Fibroblast of the conjunctiva (primary cell): ENCODE measurements around the gene LY9.

ENCODE experiments used
- DNase-seq: peaks from one replicate; pipeline ENCODE4 v3.0.0-alpha.2; 2010; ENCODE audit warnings: low read depth

LY9 gene

GRCh38 chr1:160795951-160796383 lies at the start of gene LY9:
Gene LY9 (plus strand): TSS chr1:160796174. CDS start chr1:160796188, 14 bp downstream.
- no peak for DNase-seq

GRCh38 chr1:160746836-160747500 lies 49.0 kb upstream of the LY9 start:
- DNase-seq: no peak

GRCh38 chr1:160747717-160748116 lies 48.3 kb upstream of the LY9 start:
- no peak for DNase-seq

- DNase-seq: no peak
Measured at GRCh38 chr1:160748181-160748877, 47.6 kb upstream of the LY9 start.

GRCh38 chr1:160748878-160749269 lies 47.1 kb upstream of the LY9 start:
- no peak for DNase-seq

GRCh38 chr1:160750608-160751007 lies 45.4 kb upstream of the LY9 start:
- DNase-seq: no peak

- DNase-seq: no peak
Measured at GRCh38 chr1:160752406-160752805, 43.6 kb upstream of the LY9 start.

GRCh38 chr1:160752924-160753323 lies 43.0 kb upstream of the LY9 start:
- DNase-seq: no peak

GRCh38 chr1:160753594-160753993 lies 42.4 kb upstream of the LY9 start:
- DNase-seq: no peak

- no peak for DNase-seq
Measured at GRCh38 chr1:160755461-160755860, 40.5 kb upstream of the LY9 start.

GRCh38 chr1:160755911-160756848 lies 39.8 kb upstream of the LY9 start:
- DNase-seq: no peak

GRCh38 chr1:160756849-160757201 lies 39.1 kb upstream of the LY9 start:
- DNase-seq: no peak

GRCh38 chr1:160758521-160758920 lies 37.5 kb upstream of the LY9 start:
- no peak for DNase-seq

GRCh38 chr1:160759740-160760139 lies 36.2 kb upstream of the LY9 start:
- no peak for DNase-seq

GRCh38 chr1:160761046-160761445 lies 34.9 kb upstream of the LY9 start:
- DNase-seq: no peak

GRCh38 chr1:160761886-160762285 lies 34.1 kb upstream of the LY9 start:
- DNase-seq: no peak

- DNase-seq: no peak
Measured at GRCh38 chr1:160763993-160764392, 32.0 kb upstream of the LY9 start.

- no peak for DNase-seq
Measured at GRCh38 chr1:160767395-160768294, 28.3 kb upstream of the LY9 start.

GRCh38 chr1:160768295-160768657 lies 27.7 kb upstream of the LY9 start:
- DNase-seq: no peak

GRCh38 chr1:160772331-160772730 lies 23.6 kb upstream of the LY9 start:
- DNase-seq: no peak

GRCh38 chr1:160773093-160773492 lies 22.9 kb upstream of the LY9 start:
- DNase-seq: no peak
